Midbrain (tissue), 1 donor: ENCODE measurements around the gene GFPT1.

Experiments
- DNase-seq: peaks from one replicate; lab custom pipeline; 2025; lab: John Stamatoyannopoulos, UW

Gene GFPT1

GRCh38 chr2:69316550-69316949, 70.5 kb downstream of the GFPT1 start:
- no peak for DNase-seq

- no peak for DNase-seq
Measured at GRCh38 chr2:69315160-69315761, 71.8 kb downstream of the GFPT1 start.

- no peak for DNase-seq
Measured at GRCh38 chr2:69311024-69311416, 76.0 kb downstream of the GFPT1 start.

- no peak for DNase-seq
Measured at GRCh38 chr2:69310111-69311023, 76.7 kb downstream of the GFPT1 start.

GRCh38 chr2:69309351-69310110, 77.5 kb downstream of the GFPT1 start:
- peak; percentile 2 for DNase-seq

GRCh38 chr2:69308338-69308737, 78.7 kb downstream of the GFPT1 start:
- no peak for DNase-seq

- DNase-seq: no peak
Measured at GRCh38 chr2:69307579-69308064, 79.4 kb downstream of the GFPT1 start.

GRCh38 chr2:69306822-69307578, 80.0 kb downstream of the GFPT1 start:
- DNase-seq: peak; percentile 71

- DNase-seq: no peak
Measured at GRCh38 chr2:69306393-69306821, 80.6 kb downstream of the GFPT1 start.

GRCh38 chr2:69305712-69306392, 81.2 kb downstream of the GFPT1 start:
- no peak for DNase-seq

GRCh38 chr2:69305166-69305565, 81.9 kb downstream of the GFPT1 start:
- DNase-seq: no peak

- DNase-seq: no peak
Measured at GRCh38 chr2:69304656-69305055, 82.4 kb downstream of the GFPT1 start.

- DNase-seq: no peak
Measured at GRCh38 chr2:69300650-69301049, 86.4 kb downstream of the GFPT1 start.

- no peak for DNase-seq
Measured at GRCh38 chr2:69299772-69300516, 87.1 kb downstream of the GFPT1 start.

GRCh38 chr2:69298862-69299261, 88.2 kb downstream of the GFPT1 start:
- no peak for DNase-seq

GRCh38 chr2:69298261-69298660, 88.8 kb downstream of the GFPT1 start:
- no peak for DNase-seq

- no peak for DNase-seq
Measured at GRCh38 chr2:69297216-69297615, 89.8 kb downstream of the GFPT1 start.

- no peak for DNase-seq
Measured at GRCh38 chr2:69296421-69296820, 90.6 kb downstream of the GFPT1 start.

- no peak for DNase-seq
Measured at GRCh38 chr2:69292256-69292655, 94.8 kb downstream of the GFPT1 start.

- no peak for DNase-seq
Measured at GRCh38 chr2:69291721-69292120, 95.3 kb downstream of the GFPT1 start.
